Activated CD4-positive, alpha-beta T cell treated with anti-CD3 and anti-CD28 coated beads, Interleukin-2, amount 50 U/mL, for 48 hours (primary cell): ENCODE data around the gene CDKL5.
"Not testable (repeated sequence)": the region's sequence is repeated elsewhere in the genome, so short reads cannot be mapped to it uniquely, and the experiment has no call there.

ENCODE experiments used
- DNase-seq, 2 experiments: peaks; one replicate each; pipeline ENCODE4 v3.0.0-alpha.2; 2020

CDKL5 gene

DNA sequence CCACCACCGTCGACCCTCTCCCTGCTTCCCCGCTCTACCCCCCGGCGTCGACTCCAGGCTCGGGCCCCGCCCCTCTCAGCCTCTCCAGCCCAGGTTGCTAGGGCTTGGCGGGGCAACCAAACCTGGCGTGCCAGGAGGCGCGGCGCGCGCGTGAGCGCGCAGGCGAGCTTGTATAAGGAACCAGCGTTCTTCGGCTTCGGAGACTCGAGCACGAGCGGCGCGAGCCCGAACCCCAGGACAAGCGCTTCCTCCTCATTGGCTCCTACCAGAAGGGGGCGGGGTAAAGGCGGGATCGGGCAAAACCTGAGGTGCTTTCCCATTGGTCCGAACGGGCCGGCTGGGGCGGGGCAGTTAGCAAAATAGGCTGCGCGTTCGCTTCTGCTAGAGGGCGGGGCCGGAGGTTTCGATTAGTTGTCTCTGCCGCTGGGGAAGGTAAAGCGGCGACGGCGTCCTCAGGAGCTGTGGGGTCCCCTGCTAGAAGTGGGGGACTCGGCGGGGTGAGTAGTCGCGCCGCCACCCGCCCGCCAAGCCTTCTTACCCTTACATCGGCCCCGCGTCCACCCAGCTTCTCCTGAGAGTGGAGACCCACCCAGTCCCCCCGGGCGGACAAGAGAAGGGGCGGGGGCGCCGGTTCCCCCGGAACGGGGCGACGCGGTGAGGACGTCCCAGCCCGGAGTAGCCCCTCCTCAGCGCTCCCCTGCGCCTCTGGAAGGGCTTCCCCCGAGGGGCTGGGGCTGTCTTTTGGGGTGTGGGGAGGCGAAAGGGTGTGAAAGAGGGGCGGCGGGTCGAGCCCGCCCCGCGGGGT, at the start of gene CDKL5:
TSS of gene CDKL5 (plus strand) at position 410 of the 805 bp plus-strand sequence. CDS start 81,489 bp downstream, outside the sequence.
- peak; percentile 94 to 96 for DNase-seq

DNA sequence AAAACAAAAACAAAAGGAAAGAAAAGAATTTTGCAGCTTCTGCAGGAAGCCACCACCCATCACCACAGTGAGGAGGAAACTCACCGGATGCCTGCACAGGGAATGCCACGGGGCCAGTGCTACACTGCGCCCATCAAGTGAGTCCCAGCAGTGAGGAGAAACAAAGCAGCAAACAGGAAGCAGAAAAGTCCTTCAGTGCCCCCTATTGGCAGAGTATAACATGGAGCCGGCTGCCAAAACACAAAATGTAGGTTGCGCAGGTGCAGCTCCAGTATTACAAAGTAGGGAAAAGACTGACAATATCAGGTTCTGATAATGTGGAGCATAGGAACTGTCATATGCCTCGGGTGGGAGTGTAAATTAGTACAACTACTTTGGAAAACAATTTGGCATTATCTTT, 47.6 kb upstream of the CDKL5 start:
- DNase-seq = peak; percentile 2 to 31

- DNase-seq = no peak
Observed at GRCh38 chrX:18389966-18390365, 35.4 kb upstream of the CDKL5 start.

DNA sequence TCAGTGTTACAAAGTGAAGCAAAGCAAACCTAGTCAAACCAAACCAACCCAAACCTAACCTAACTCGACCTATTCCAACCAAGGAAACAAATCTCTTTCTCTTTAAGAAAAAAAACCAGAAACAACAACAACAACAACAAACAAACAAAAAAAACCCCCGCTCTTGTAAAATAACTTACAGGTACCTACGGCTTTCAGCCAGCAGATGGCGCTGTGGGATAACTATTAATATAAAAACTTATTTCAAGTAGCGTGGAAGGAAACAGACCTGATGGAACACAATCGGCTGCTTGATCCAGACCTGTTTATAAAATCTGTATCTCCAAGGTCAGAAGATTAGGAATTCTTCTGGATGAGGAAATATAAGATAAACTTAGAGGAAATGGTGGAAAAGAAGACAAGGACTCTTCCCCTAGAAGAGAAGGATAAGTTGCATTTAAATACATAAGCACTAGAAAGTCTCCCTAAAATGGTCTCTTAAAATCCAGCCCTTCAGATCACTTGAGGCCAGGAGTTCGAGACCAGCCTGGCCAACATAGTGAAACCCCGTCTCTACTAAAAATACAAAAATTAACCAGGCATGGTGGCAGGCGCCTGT, 34.4 kb upstream of the CDKL5 start:
- DNase-seq = peak; percentile 59

GRCh38 chrX:18394477-18394876, 30.9 kb upstream of the CDKL5 start:
- no peak for DNase-seq

DNA sequence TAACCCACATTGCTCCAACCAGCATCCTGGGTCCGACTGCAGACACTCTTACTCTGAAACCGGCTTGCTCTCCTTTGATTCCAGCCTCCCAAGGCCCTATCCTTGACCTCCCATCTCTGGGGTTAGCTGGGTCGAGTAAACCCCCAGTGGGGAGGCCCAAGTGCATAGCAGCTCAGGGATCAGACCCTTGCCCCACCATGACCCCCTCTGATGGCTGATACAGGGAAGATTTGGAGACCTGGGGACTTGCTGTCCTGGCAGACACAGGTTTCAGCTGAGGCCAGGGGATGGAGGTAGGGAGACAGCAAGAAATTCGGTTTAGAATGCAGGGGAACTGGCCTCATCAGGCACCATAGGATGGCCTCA, 23.6 kb upstream of the CDKL5 start:
- no peak for DNase-seq

- no peak for DNase-seq
Observed at GRCh38 chrX:18406531-18407266, 18.7 kb upstream of the CDKL5 start.

- no peak for DNase-seq
Observed at GRCh38 chrX:18410038-18410437, 15.4 kb upstream of the CDKL5 start.

DNA sequence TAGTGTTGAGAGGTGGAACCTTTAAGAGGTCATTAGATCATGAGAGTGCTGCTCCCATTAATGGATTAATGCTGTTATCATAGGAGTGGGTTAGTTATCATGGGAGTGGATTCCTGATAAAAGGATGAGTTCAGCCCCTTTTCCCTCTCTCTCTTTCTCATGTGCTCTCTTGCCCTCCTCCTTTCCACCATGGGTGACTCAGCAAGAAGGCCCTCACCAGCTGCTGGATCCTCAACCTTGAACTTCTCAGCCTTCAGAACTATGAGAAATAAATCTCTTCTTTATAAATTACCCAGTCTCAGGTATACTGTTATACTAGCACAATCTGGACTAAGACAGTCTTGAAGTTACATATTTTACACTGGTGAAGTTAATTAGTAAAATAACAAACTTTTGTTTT, 10.0 kb upstream of the CDKL5 start:
- no peak for DNase-seq

- no peak for DNase-seq
Observed at GRCh38 chrX:18422325-18422724, 3.1 kb upstream of the CDKL5 start.

DNA sequence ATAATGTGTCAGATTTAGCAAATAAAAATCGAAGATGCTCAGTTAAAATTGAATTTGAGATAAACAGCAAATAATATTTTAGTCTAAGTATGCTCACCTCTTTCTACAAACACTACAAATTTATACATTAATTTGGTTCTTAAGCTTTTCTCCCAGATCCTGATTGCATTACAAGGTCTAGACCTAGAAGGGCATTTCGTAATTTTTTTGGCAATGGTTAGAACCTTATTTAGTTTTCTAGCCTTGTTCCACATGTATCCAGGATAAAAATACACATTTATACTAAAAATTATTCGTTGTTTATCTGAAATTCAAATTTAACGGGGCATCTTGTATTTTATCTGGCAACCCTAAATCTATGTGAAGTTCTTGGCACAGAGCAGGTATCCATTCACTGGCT, 2.5 kb upstream of the CDKL5 start:
- DNase-seq = no peak

GRCh38 chrX:18424482-18425198, 768 bp upstream of the CDKL5 start:
- peak; percentile 11 for DNase-seq

GRCh38 chrX:18426004-18426320, 554 bp downstream of the CDKL5 start:
- peak; percentile 0 to 3 for DNase-seq

- DNase-seq = no peak
Observed at GRCh38 chrX:18428006-18428405, 2.6 kb downstream of the CDKL5 start.

DNA sequence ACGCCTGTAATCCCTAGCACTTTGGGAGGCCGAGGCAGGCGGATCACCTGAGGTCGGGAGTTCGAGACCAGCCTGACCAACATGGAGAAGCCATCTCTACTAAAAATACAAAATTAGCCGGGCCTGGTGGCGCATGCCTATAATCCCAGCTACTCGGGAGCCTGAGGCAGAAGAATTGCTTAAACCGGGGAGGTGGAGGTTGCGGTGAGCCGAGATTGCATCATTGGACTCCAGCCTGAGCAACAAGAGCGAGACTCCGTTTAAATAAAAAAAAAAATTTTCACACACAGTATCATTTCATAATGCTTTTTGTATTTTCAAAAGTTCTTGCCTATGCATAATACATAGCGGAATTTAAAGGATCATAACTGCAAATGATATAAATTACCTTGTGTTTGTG, 7.9 kb downstream of the CDKL5 start:
- not testable (repeated sequence) for DNase-seq

GRCh38 chrX:18434896-18435295, 9.5 kb downstream of the CDKL5 start:
- DNase-seq = no peak

DNA sequence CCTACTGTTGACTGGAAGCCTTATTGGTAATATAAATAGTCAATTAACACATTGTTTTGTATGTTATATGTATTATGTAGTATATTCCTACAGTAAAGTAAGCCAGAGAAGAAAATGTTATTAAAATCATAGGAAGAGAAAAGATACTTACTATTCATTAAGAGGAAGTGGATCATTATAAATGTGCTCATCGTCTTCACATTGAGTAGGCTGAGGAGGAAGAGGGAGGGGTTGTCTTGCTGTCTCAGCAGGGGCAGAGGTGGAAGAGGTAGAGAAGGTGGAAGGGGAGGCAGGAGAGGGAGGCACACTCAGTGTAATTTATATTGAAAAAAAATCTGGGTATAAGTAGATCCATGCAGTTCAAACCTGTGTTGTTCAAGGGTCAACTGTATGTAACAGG, 10.6 kb downstream of the CDKL5 start:
- DNase-seq = no peak

- no peak for DNase-seq
Observed at GRCh38 chrX:18440835-18441234, 15.4 kb downstream of the CDKL5 start.

GRCh38 chrX:18441780-18442367, 16.5 kb downstream of the CDKL5 start:
- DNase-seq = no peak

DNA sequence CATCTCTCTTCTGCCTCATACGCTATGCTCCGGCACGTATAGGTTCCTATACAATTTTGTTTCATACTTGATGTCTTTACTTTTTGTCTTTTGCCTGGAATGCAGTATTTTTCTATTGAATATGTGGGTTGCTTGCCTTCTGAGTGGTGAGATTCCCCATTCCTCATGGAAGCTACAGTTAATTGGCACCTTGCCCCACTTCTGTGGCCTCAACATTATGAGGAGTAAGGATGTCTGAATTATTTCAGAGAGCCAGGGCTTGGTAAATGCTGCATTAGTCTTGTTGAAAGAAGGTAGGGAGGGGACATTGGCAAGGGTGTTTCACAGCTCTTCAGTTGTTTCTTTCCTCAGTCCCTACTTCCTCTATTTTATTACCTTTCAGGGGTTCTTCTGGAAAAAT, 23.0 kb downstream of the CDKL5 start:
- no peak for DNase-seq

DNA sequence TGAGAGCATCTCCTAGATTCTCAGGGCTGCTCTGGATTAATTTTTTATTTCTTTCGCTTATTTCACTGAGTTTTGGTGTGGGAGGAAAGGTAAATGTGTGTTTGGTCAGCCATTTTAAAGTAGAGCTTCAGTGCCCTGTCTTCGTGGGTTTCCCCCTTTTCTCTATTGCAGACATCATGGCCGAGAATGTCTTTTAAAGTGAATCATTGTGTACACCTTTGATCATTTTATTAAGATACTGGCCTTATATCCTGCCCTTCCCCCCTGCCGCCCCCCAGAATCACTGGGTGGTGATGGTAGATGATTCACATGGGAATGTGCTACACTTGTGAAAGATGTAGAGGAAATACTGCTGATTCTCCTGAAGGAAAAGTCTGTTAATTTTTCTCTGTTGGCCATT, 23.8 kb downstream of the CDKL5 start:
- no peak for DNase-seq

DNA sequence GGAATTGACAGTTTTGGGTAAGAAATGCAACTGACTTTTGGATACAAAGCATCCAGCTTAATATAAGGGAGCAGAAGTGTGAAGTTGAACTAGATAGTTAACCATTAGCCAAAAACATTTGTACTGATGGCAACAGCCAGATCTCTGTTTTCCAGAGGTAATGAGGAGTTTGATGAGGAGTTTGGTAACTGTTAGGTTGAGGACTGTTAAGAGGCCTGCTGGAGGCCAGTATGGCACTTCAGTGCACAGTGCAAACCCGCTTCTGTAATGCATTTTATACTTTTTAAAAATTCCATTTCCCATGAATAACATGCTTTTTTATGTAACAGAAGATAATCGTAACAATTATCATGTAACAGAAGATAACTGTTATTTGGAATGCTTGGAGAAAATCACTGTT, 30.0 kb downstream of the CDKL5 start:
- DNase-seq = no peak

DNA sequence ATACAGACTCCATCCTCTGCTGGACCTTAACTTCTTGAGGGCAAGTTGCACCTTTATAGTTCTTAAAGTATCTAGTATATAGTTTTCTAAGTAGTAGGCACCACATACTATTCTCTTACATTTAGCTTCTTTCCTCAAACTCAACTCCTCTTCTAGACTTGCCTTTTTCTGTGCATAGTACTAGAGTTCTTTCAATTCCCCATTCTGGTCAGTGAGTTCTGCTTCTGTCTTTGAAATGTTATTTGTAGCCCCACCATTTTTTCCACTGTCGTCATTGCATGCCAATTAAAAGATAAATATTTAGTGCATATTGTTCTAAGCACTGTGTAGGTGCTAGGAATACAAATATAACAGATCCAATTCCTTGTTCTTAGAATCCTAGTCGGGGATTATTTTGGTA, 31.6 kb downstream of the CDKL5 start:
- DNase-seq = no peak
